Activated T-cell treated with anti-CD3 and anti-CD28 coated beads, Interleukin-2, amount 50 U/mL, for 4 hours (primary cell): ENCODE measurements around the gene AGER. TPM values are rescaled to one million over a fixed set of nuclear protein-coding genes. Genes with fewer than 3 reads are reported as not detected.
"Not testable (repeated sequence)": the region's sequence is repeated elsewhere in the genome, so short reads cannot be mapped to it uniquely, and the experiment has no call there.

Experiments used
- ATAC-seq, 2 donors: fragments of 200-7000 bp; cut with Tn5 transposase; one replicate each; pipeline ENCODE4 v1.10.0; 2021
- DNase-seq: peaks from one replicate; pipeline ENCODE4 v3.0.0-alpha.2; 2020
- H3K27me3 Mint-ChIP-seq: one replicate; pipeline ENCODE4 v1.8.0; 2021; ENCODE audit warnings: low read depth, mixed read lengths
- H3K36me3 Mint-ChIP-seq: one replicate; pipeline ENCODE4 v1.8.0; 2022; ENCODE audit warnings: mixed read lengths; ENCODE audit not compliant: insufficient read depth
- H3K4me1 Mint-ChIP-seq: one replicate; pipeline ENCODE4 v1.8.0; 2021; ENCODE audit warnings: low read depth, mixed read lengths
- H3K4me3 Mint-ChIP-seq: one replicate; pipeline ENCODE4 v1.8.0; 2021; ENCODE audit warnings: mild to moderate bottlenecking, moderate library complexity, mixed read lengths
- H3K9me3 Mint-ChIP-seq: one replicate; pipeline ENCODE4 v1.8.0; 2021; ENCODE audit warnings: mixed read lengths
- total RNA-seq, 3 donors: library from RNA; stranded (reverse); gene quantifications; one replicate each; pipeline ENCODE4 v1.2.1, GENCODE V29; 2021

Gene AGER
- 10 to 100 TPM in 2 of 3 donors, 1 to 10 TPM in 1; 8.9 to 14.7 (median 13.0) TPM for total RNA-seq

- Mint-ChIP-seq H3K27me3 (no peaks in the 10 kb centered on the region), H3K4me1 (peaks cover 72% of the 10 kb centered on the region), H3K9me3 (no peaks in the 10 kb centered on the region), H3K4me3 (no peak within 1 kb of the TSS), H3K36me3 (peaks cover 34% of the 10 kb centered on the region)
- ATAC-seq (no peak), DNase-seq (no peak)
These were observed at the start of gene AGER for GRCh38 chr6:32184084-32184640. TSS of gene AGER (minus strand) at chr6:32184253. CDS start at chr6:32184222, 31 bp downstream.

GRCh38 chr6:32226434-32226833, 42.4 kb upstream of the AGER start:
- Mint-ChIP-seq H3K27me3 (no peaks in the 10 kb centered on the region), H3K4me1 (peaks cover 11% of the 10 kb centered on the region), H3K36me3 (no peaks in the 10 kb centered on the region), H3K4me3 (no peak overlapping the region), H3K9me3 (no peaks in the 10 kb centered on the region)
- DNase-seq (no peak), ATAC-seq (no peak)

GRCh38 chr6:32224696-32225095, 40.6 kb upstream of the AGER start:
- peaks cover 11% of the 10 kb centered on the region for H3K4me1 Mint-ChIP-seq
- H3K4me3 Mint-ChIP-seq, result no peak overlapping the region
- peaks cover under 1% of the 10 kb centered on the region for H3K27me3 Mint-ChIP-seq
- DNase-seq, result no peak
- H3K36me3 Mint-ChIP-seq, result no peaks in the 10 kb centered on the region
- no peaks in the 10 kb centered on the region for H3K9me3 Mint-ChIP-seq
- no peak for ATAC-seq

- no peaks in the 10 kb centered on the region for H3K36me3 Mint-ChIP-seq
- no peak for ATAC-seq
- peaks cover 3% of the 10 kb centered on the region for H3K27me3 Mint-ChIP-seq
- H3K4me3 Mint-ChIP-seq, result no peak within 1 kb of the TSS
- no peaks in the 10 kb centered on the region for H3K9me3 Mint-ChIP-seq
- peaks cover 11% of the 10 kb centered on the region for H3K4me1 Mint-ChIP-seq
- DNase-seq, result no peak
These were observed 39.5 kb upstream of the AGER start, which contains the start of gene NOTCH4 for GRCh38 chr6:32223258-32224235. TSS of gene NOTCH4 (minus strand) at chr6:32224067. CDS start at chr6:32223928, 139 bp downstream.

- Mint-ChIP-seq H3K27me3 (peaks cover 3% of the 10 kb centered on the region), H3K4me3 (no peak overlapping the region), H3K36me3 (no peaks in the 10 kb centered on the region), H3K4me1 (peaks cover 11% of the 10 kb centered on the region), H3K9me3 (no peaks in the 10 kb centered on the region)
- ATAC-seq (no peak), DNase-seq (no peak)
These were observed 38.5 kb upstream of the AGER start for GRCh38 chr6:32222333-32223230.

GRCh38 chr6:32220021-32220420, 36.0 kb upstream of the AGER start:
- H3K36me3 Mint-ChIP-seq, result no peaks in the 10 kb centered on the region
- H3K9me3 Mint-ChIP-seq, result no peaks in the 10 kb centered on the region
- ATAC-seq, result no peak
- peaks cover 3% of the 10 kb centered on the region for H3K27me3 Mint-ChIP-seq
- H3K4me1 Mint-ChIP-seq, result peaks cover 8% of the 10 kb centered on the region
- no peak overlapping the region for H3K4me3 Mint-ChIP-seq
- no peak for DNase-seq

GRCh38 chr6:32218167-32218566, 34.1 kb upstream of the AGER start:
- no peaks in the 10 kb centered on the region for H3K36me3 Mint-ChIP-seq
- H3K4me3 Mint-ChIP-seq, result no peak overlapping the region
- DNase-seq, result no peak
- H3K9me3 Mint-ChIP-seq, result no peaks in the 10 kb centered on the region
- H3K4me1 Mint-ChIP-seq, result peaks cover 7% of the 10 kb centered on the region
- ATAC-seq, result no peak
- peaks cover 3% of the 10 kb centered on the region for H3K27me3 Mint-ChIP-seq

- Mint-ChIP-seq H3K9me3 (no peaks in the 10 kb centered on the region), H3K4me3 (no peak overlapping the region), H3K4me1 (no peaks in the 10 kb centered on the region), H3K36me3 (no peaks in the 10 kb centered on the region), H3K27me3 (peaks cover 3% of the 10 kb centered on the region)
- ATAC-seq (no peak), DNase-seq (no peak)
These were observed 32.9 kb upstream of the AGER start for GRCh38 chr6:32216998-32217397.

GRCh38 chr6:32216285-32216684, 32.2 kb upstream of the AGER start:
- H3K4me3 Mint-ChIP-seq, result no peak overlapping the region
- no peak for ATAC-seq
- peaks cover 3% of the 10 kb centered on the region for H3K27me3 Mint-ChIP-seq
- no peaks in the 10 kb centered on the region for H3K9me3 Mint-ChIP-seq
- no peaks in the 10 kb centered on the region for H3K4me1 Mint-ChIP-seq
- DNase-seq, result no peak
- H3K36me3 Mint-ChIP-seq, result no peaks in the 10 kb centered on the region

- DNase-seq (no peak), ATAC-seq (no peak)
- Mint-ChIP-seq H3K4me1 (no peaks in the 10 kb centered on the region), H3K36me3 (no peaks in the 10 kb centered on the region), H3K4me3 (no peak overlapping the region), H3K9me3 (no peaks in the 10 kb centered on the region), H3K27me3 (peaks cover 3% of the 10 kb centered on the region)
These were observed 31.6 kb upstream of the AGER start for GRCh38 chr6:32215617-32216016.

GRCh38 chr6:32214126-32214525, 30.1 kb upstream of the AGER start:
- DNase-seq (no peak), ATAC-seq (no peak)
- Mint-ChIP-seq H3K27me3 (no peaks in the 10 kb centered on the region), H3K36me3 (no peaks in the 10 kb centered on the region), H3K9me3 (no peaks in the 10 kb centered on the region), H3K4me1 (no peaks in the 10 kb centered on the region), H3K4me3 (no peak overlapping the region)

GRCh38 chr6:32213649-32214048, 29.6 kb upstream of the AGER start:
- no peaks in the 10 kb centered on the region for H3K9me3 Mint-ChIP-seq
- ATAC-seq (no peak), DNase-seq (no peak)
- H3K4me3 Mint-ChIP-seq, result no peak overlapping the region
- no peaks in the 10 kb centered on the region for H3K36me3 Mint-ChIP-seq
- H3K27me3 Mint-ChIP-seq, result no peaks in the 10 kb centered on the region
- no peaks in the 10 kb centered on the region for H3K4me1 Mint-ChIP-seq

- H3K36me3 Mint-ChIP-seq, result no peaks in the 10 kb centered on the region
These were observed 28.2 kb upstream of the AGER start for GRCh38 chr6:32212076-32212760.

GRCh38 chr6:32211432-32211831, 27.4 kb upstream of the AGER start:
- not testable (repeated sequence) for H3K27me3 Mint-ChIP-seq, H3K9me3 Mint-ChIP-seq, H3K36me3 Mint-ChIP-seq, DNase-seq, H3K4me1 Mint-ChIP-seq, ATAC-seq, H3K4me3 Mint-ChIP-seq

More at GRCh38 chr6:32212076-32212760, 28.2 kb upstream of the AGER start:
- ATAC-seq (no peak), DNase-seq (no peak)
- H3K4me3 Mint-ChIP-seq, result no peak overlapping the region
- no peaks in the 10 kb centered on the region for H3K27me3 Mint-ChIP-seq
- H3K9me3 Mint-ChIP-seq, result no peaks in the 10 kb centered on the region
- H3K4me1 Mint-ChIP-seq, result no peaks in the 10 kb centered on the region
